Peyer's patch (tissue), 4 donors: ENCODE results near the gene XRCC5. TPM values are rescaled to one million over a fixed set of nuclear protein-coding genes. Genes with fewer than 3 reads are reported as not detected.

Experiments used
- DNase-seq, 3 donors: peaks; one replicate each; pipeline ENCODE4 v3.0.0-alpha.2; 2017 to 2019
- H3K27ac ChIP-seq, 4 donors: fragments of 200-600 bp; sonication (generic); one replicate each; pipeline ENCODE4 v1.5.1; 2016 to 2019
- H3K27me3 ChIP-seq, 2 donors: fragments of 200-600 bp; sonication (generic); one replicate each; pipeline ENCODE4 v1.5.1; 2019
- H3K36me3 ChIP-seq, 3 donors: fragments of 200-600 bp; sonication (generic); one replicate each; pipeline ENCODE4 v1.5.1; 2016 to 2019
- H3K4me1 ChIP-seq, 4 donors: fragments of 200-600 bp; sonication (generic); one replicate each; pipeline ENCODE4 v1.5.1; 2016 to 2019
- H3K4me3 ChIP-seq, 4 donors: fragments of 200-600 bp; sonication (generic); 1 replicate in 3 of 4; 2 replicates in 1 of 4; pipeline ENCODE4 v1.5.1; 2016 to 2019; ENCODE audit warnings: mild to moderate bottlenecking in 1 of 4
- H3K9me3 ChIP-seq, 4 donors: fragments of 200-600 bp; sonication (generic); one replicate each; pipeline ENCODE4 v1.5.1; 2016 to 2019; ENCODE audit warnings: mild to moderate bottlenecking in 1 of 4
- POLR2A ChIP-seq, 2 donors: fragments of 450-650 bp; IDR thresholded peaks; one replicate each; pipeline ENCODE4 v1.5.1; 2017; ENCODE audit warnings: antibody characterized with exemption in 2 of 2, mild to moderate bottlenecking in 2 of 2, moderate library complexity in 2 of 2
- total RNA-seq, 4 donors: library from RNA; depleted of rRNA; stranded (reverse); fragments of >200 nt; gene quantifications; one replicate each; pipeline ENCODE4 v1.1.0, GENCODE V29; 2016
- TF ChIP-seq, protein P1 (sequence below), 6 experiments: fragments of 450-650 bp in 4 of 6; fragments of 200-600 bp in 2 of 6; sonication (generic) in 1 of 6; IDR thresholded peaks; one replicate each; pipeline ENCODE4 v1.5.1; 2017 to 2019; ENCODE audit warnings: antibody characterized with exemption in 6 of 6, mild to moderate bottlenecking in 3 of 6, moderate library complexity in 1 of 6

XRCC5 gene
- total RNA-seq, 4 donors from 2014 or later, result 81.7 to 140 (median 111) TPM

DNA sequence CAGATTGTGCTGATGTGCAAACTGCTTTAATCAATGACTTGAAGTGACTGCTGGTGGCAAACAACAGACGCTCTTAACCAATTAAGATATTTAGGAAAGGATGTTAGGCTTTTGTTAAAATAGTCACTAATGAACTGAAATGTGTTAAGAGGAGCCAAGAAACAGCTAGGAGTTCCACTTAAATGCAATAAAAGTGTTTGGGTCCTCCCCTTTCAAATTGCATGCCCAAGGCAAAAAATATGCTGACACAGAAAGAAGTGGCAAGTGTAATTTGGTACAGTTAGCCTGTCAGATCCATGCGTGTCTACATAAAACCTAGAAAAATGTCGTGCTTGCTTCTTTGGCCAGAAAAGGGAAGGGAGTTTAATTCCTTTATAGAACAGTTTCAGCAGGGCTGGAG is 61.9 kb downstream of the XRCC5 start:
- Histone ChIP-seq H3K27me3 (no peaks in the 10 kb centered on the region), H3K4me1 (no peaks in the 10 kb centered on the region), H3K9me3 (no peaks in the 10 kb centered on the region), H3K36me3 (peaks cover 0 to 60% (median 0%) of the 10 kb centered on the region in 3 donors), H3K4me3 (no peak overlapping the region), H3K27ac (no peak overlapping the region)
- TF ChIP-seq, protein P1, sequence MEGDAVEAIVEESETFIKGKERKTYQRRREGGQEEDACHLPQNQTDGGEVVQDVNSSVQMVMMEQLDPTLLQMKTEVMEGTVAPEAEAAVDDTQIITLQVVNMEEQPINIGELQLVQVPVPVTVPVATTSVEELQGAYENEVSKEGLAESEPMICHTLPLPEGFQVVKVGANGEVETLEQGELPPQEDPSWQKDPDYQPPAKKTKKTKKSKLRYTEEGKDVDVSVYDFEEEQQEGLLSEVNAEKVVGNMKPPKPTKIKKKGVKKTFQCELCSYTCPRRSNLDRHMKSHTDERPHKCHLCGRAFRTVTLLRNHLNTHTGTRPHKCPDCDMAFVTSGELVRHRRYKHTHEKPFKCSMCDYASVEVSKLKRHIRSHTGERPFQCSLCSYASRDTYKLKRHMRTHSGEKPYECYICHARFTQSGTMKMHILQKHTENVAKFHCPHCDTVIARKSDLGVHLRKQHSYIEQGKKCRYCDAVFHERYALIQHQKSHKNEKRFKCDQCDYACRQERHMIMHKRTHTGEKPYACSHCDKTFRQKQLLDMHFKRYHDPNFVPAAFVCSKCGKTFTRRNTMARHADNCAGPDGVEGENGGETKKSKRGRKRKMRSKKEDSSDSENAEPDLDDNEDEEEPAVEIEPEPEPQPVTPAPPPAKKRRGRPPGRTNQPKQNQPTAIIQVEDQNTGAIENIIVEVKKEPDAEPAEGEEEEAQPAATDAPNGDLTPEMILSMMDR (IDR thresholded peaks at IDR 0.05), result no peak
- TF ChIP-seq POLR2A (IDR thresholded peaks at IDR 0.05), result no peak
- DNase-seq, result no peak

DNA sequence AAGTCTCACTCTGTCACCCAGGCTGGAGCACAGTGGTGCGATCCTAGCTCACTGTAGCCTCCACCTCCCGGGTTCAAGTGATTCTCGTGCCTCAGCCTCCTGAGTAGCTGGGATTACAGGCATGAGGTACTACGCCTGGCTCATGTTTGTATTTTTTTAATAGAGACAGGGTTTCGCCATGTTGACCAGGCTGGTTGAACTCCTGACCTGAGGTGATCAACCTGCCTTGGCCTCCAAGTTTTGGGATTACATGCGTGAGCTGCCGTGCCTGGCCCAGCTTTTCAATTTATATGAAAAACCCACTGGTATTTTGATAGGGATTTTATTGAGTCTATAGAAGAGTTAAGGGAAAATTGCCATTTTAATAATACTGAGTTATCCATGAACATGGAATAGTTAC is 63.3 kb downstream of the XRCC5 start:
- no peaks in the 10 kb centered on the region for H3K4me1 ChIP-seq
- TF ChIP-seq, protein P1 (IDR thresholded peaks at IDR 0.05), result no peak
- TF ChIP-seq POLR2A (IDR thresholded peaks at IDR 0.05), result no peak
- H3K4me3 ChIP-seq, result no peak overlapping the region
- H3K9me3 ChIP-seq, result no peaks in the 10 kb centered on the region
- no peak overlapping the region for H3K27ac ChIP-seq
- DNase-seq, result no peak
- H3K36me3 ChIP-seq, result peaks cover 0 to 54% (median 0%) of the 10 kb centered on the region in 3 donors
- H3K27me3 ChIP-seq, result no peaks in the 10 kb centered on the region

DNA sequence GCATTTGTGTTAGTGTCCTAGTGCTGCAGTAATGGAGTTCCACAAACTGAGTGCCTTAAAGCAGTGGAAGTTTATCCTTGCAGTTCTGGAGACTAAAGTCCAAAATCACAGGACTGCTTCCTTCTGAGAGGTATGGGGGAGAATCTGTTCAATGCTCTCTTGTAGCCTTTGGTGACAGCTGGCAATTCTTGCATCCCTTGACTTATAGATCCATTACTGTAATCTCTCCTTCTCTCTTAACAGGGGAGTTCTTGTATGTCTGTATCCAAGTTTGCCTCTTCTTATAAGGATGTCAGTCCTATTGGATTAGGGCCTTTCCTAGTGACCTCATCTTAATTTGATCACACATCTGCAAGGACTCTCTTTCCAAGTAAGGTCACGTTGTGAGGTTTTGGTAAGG is 69.9 kb downstream of the XRCC5 start:
- no peaks in the 10 kb centered on the region for H3K27me3 ChIP-seq
- no peak overlapping the region for H3K27ac ChIP-seq
- H3K4me3 ChIP-seq, result no peak overlapping the region
- no peak for DNase-seq
- TF ChIP-seq POLR2A (IDR thresholded peaks at IDR 0.05), result no peak
- TF ChIP-seq, protein P1 (IDR thresholded peaks at IDR 0.05), result no peak
- H3K4me1 ChIP-seq, result no peaks in the 10 kb centered on the region
- no peaks in the 10 kb centered on the region for H3K9me3 ChIP-seq
- peaks cover 0 to 63% (median 0%) of the 10 kb centered on the region in 3 donors for H3K36me3 ChIP-seq

DNA sequence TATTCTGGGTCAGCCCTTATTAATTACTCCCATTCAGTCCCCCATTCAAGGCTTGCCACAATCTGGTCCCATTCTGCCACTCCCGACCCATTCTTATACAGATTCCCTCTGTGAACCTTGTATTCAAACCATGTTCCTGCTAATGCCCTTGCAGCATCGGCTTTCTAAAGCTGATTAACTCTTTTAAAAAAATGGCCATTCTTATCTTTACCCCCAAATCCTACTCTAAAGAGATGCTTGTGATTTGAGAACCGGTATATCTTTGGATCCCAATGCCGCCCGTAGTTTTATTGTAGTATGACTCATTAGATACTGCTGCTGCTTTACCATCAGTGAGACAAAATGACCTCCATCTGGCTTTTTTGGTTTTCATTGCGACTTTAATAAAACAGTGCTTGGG is 72.2 kb downstream of the XRCC5 start:
- H3K4me3 ChIP-seq, result no peak overlapping the region
- no peak overlapping the region for H3K27ac ChIP-seq
- no peaks in the 10 kb centered on the region for H3K4me1 ChIP-seq
- no peaks in the 10 kb centered on the region for H3K9me3 ChIP-seq
- TF ChIP-seq POLR2A (IDR thresholded peaks at IDR 0.05), result no peak
- TF ChIP-seq, protein P1 (IDR thresholded peaks at IDR 0.05), result no peak
- H3K36me3 ChIP-seq, result peaks cover 0 to 40% (median 0%) of the 10 kb centered on the region in 3 donors
- no peak for DNase-seq
- H3K27me3 ChIP-seq, result no peaks in the 10 kb centered on the region

DNA sequence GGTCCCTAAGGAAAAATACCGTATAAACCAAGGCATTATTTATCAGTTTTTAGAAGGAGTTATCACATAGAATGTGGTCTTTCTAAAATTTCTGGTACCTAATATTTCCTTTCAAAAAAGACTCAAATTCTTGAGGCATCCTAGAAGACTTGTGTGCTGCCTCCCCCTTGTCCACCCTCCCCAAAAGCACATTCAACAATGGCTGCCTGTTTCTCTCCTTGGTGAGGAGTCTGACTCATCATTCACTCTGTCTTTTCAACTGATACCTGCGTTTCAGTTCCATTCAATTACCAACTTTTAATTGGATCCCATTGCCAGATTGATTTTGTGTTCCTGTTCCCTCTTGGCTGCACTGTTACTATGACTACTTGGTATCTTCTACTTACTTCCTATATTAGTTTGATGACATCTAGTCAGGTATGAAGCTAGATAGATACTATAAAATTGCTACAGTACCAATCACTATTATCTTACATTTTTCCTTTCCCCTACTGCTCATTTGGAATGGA is 72.9 kb downstream of the XRCC5 start:
- peaks cover 0 to 38% (median 0%) of the 10 kb centered on the region in 3 donors for H3K36me3 ChIP-seq
- H3K27ac ChIP-seq, result no peak overlapping the region
- DNase-seq, result no peak
- no peak overlapping the region for H3K4me3 ChIP-seq
- H3K27me3 ChIP-seq, result no peaks in the 10 kb centered on the region
- no peaks in the 10 kb centered on the region for H3K9me3 ChIP-seq
- TF ChIP-seq, protein P1 (IDR thresholded peaks at IDR 0.05), result no peak
- no peak for TF ChIP-seq POLR2A (IDR thresholded peaks at IDR 0.05)
- no peaks in the 10 kb centered on the region for H3K4me1 ChIP-seq

DNA sequence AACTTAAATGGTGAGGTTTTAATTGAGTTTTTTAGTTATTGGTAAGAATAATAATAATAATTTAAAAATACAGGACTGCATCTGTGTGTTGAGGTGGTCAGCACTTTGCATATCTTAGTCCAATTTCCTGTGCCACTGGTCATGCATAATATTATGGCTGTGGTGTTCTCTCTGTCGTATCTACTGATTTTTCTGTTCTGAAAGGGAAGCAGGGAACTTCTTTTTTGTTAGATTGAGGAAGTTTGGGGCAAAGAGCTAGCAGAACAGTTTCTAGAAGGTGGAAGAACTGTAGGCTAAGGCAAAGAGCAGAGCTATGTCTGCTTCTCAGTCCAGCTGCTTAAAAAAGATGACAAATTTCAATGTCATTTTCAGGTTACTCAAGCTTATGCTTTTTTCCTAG is 74.3 kb downstream of the XRCC5 start:
- H3K36me3 ChIP-seq, result peaks cover 0 to 31% (median 0%) of the 10 kb centered on the region in 3 donors
- H3K9me3 ChIP-seq, result no peaks in the 10 kb centered on the region
- H3K4me1 ChIP-seq, result peaks cover 0 to 2% (median 0%) of the 10 kb centered on the region in 4 donors
- H3K4me3 ChIP-seq, result no peak overlapping the region
- H3K27ac ChIP-seq, result peak overlapping the region in 1 of 4 donors; percentile 36
- DNase-seq, result no peak
- no peaks in the 10 kb centered on the region for H3K27me3 ChIP-seq
- TF ChIP-seq POLR2A (IDR thresholded peaks at IDR 0.05), result no peak
- TF ChIP-seq, protein P1 (IDR thresholded peaks at IDR 0.05), result no peak
